IMR-90 (cell line): ENCODE results near the gene RPP25. TPM values are rescaled to one million over a fixed set of nuclear protein-coding genes. Genes with fewer than 3 reads are reported as not detected.

Experiments
- ATAC-seq: fragments of 200-7000 bp; cut with Tn5 transposase; 2 replicates; pipeline ENCODE4 v1.9.1; 2020; ENCODE audit warnings: low read depth, mild to moderate bottlenecking, moderate library complexity
- BruUV-seq: library from RNA; stranded (reverse); fragments of 400-500 nt; replicated peaks from 2 replicates; lab custom pipeline; 2021; lab: Mats Ljungman, UMichigan
- CTCF ChIA-PET: fragments of 300-600 bp; formaldehyde crosslinking; extraction: SDS; loops from one replicate; lab custom pipeline; 2021; ENCODE audit warnings: antibody characterized with exemption; lab: Yijun Ruan, JAX
- POLR2A ChIA-PET: fragments of 300-600 bp; sonication (Branson Sonifier 250); formaldehyde crosslinking; loops from one replicate; lab custom pipeline; 2022; ENCODE audit warnings: antibody characterized with exemption; ENCODE audit not compliant: unreplicated experiment; lab: Charles Lee
- DNase-seq: peaks from one replicate; pipeline ENCODE4 v3.0.0; 2013
- H2AFZ ChIP-seq: replicated peaks from 2 replicates; pipeline ENCODE3; 2013; ENCODE audit warnings: low read length, mild to moderate bottlenecking; ENCODE audit not compliant: poor library complexity
- H2AK5ac ChIP-seq: 2 replicates; pipeline ENCODE4 v1.6.1; 2013; ENCODE audit warnings: low read depth, low read length, inconsistent platforms
- H2AK9ac ChIP-seq: replicated peaks from 2 replicates; pipeline ENCODE3; 2013; ENCODE audit warnings: mild to moderate bottlenecking, low read depth, low read length, moderate library complexity; ENCODE audit not compliant: poor library complexity
- H2BK120ac ChIP-seq: 2 replicates; pipeline ENCODE4 v1.6.1; 2013; ENCODE audit warnings: low read depth, low read length, inconsistent platforms
- H2BK15ac ChIP-seq: 3 replicates; pipeline ENCODE4 v1.6.1; 2013; ENCODE audit warnings: low read depth, low read length, inconsistent platforms
- H2BK20ac ChIP-seq: 2 replicates; pipeline ENCODE4 v1.6.1; 2013; ENCODE audit warnings: low read depth, mild to moderate bottlenecking, inconsistent platforms, low read length, moderate library complexity
- H2BK5ac ChIP-seq: 2 replicates; pipeline ENCODE4 v1.6.1; 2013; ENCODE audit warnings: mild to moderate bottlenecking, low read depth, low read length, inconsistent platforms; ENCODE audit not compliant: poor library complexity, severe bottlenecking
- H3K14ac ChIP-seq: replicated peaks from 2 replicates; pipeline ENCODE4 v1.6.1; 2013; ENCODE audit warnings: low read depth, low read length, inconsistent platforms
- H3K18ac ChIP-seq: 2 replicates; pipeline ENCODE4 v1.6.1; 2013; ENCODE audit warnings: low read depth, low read length, control low read depth
- H3K23ac ChIP-seq: 2 replicates; pipeline ENCODE4 v1.6.1; 2013; ENCODE audit warnings: low read depth, low read length, inconsistent platforms
- H3K27ac ChIP-seq: 2 replicates; pipeline ENCODE4 v1.5.1; 2013; ENCODE audit warnings: mild to moderate bottlenecking, control low read depth, low read length; ENCODE audit not compliant: insufficient read depth
- H3K27me3 ChIP-seq: 2 replicates; pipeline ENCODE4 v1.6.1; 2013; ENCODE audit warnings: low read length; ENCODE audit not compliant: control insufficient read depth, insufficient read depth
- H3K36me3 ChIP-seq: 2 replicates; pipeline ENCODE4 v1.6.1; 2013; ENCODE audit warnings: low read length, mixed read lengths; ENCODE audit not compliant: control insufficient read depth, insufficient read depth
- H3K4ac ChIP-seq: 2 replicates; pipeline ENCODE4 v1.6.1; 2013; ENCODE audit warnings: low read depth, low read length, inconsistent platforms
- H3K4me1 ChIP-seq: 2 replicates; pipeline ENCODE4 v1.6.1; 2013; ENCODE audit warnings: low read length, mixed read lengths; ENCODE audit not compliant: control insufficient read depth, insufficient read depth
- H3K4me2 ChIP-seq: 2 replicates; pipeline ENCODE4 v1.6.1; 2013; ENCODE audit warnings: low read depth, mild to moderate bottlenecking, control low read depth, low read length, moderate library complexity
- H3K4me3 ChIP-seq: 2 replicates; pipeline ENCODE4 v1.5.1; 2013; ENCODE audit warnings: low read depth, mild to moderate bottlenecking, control low read depth, low read length, moderate library complexity; ENCODE audit not compliant: insufficient read depth
- H3K56ac ChIP-seq: 2 replicates; pipeline ENCODE4 v1.6.1; 2013; ENCODE audit warnings: low read length, inconsistent platforms; ENCODE audit not compliant: insufficient read depth; ENCODE audit errors: extremely low read depth
- H3K79me1 ChIP-seq, 2 experiments: 2 replicates each; pipeline ENCODE4 v1.6.1; 2013; ENCODE audit warnings: low read length in 2 of 2, inconsistent platforms in 1 of 2, low read depth in 1 of 2
- H3K9ac ChIP-seq: 2 replicates; pipeline ENCODE4 v1.6.1; 2013; ENCODE audit warnings: low read depth, low read length, control low read depth
- H3K9me1 ChIP-seq: 2 replicates; pipeline ENCODE4 v1.6.1; 2013; ENCODE audit warnings: low read length, inconsistent platforms; ENCODE audit not compliant: insufficient read depth
- H3K9me3 ChIP-seq: 2 replicates; pipeline ENCODE4 v1.6.1; 2013; ENCODE audit warnings: low read length; ENCODE audit not compliant: control insufficient read depth, insufficient read depth
- H4K20me1 ChIP-seq: 2 replicates; pipeline ENCODE4 v1.6.1; 2013; ENCODE audit warnings: low read length, inconsistent platforms; ENCODE audit not compliant: insufficient read depth
- H4K5ac ChIP-seq: 2 replicates; pipeline ENCODE4 v1.6.1; 2013; ENCODE audit warnings: mild to moderate bottlenecking, low read depth, low read length, control low read depth
- H4K8ac ChIP-seq, 2 experiments: 2 replicates each; pipeline ENCODE4 v1.6.1; 2013; ENCODE audit warnings: low read depth in 2 of 2, low read length in 2 of 2, control low read depth in 1 of 2, inconsistent platforms in 1 of 2
- H4K91ac ChIP-seq: 2 replicates; pipeline ENCODE4 v1.6.1; 2013; ENCODE audit warnings: low read depth, low read length, inconsistent platforms; ENCODE audit not compliant: insufficient read depth
- BHLHE40 ChIP-seq: fragments of 150-350 bp; IDR thresholded peaks from 2 replicates; pipeline ENCODE4 v1.6.1; 2016; ENCODE audit warnings: mild to moderate bottlenecking, low read depth, low read length
- CEBPB ChIP-seq: IDR thresholded peaks from 2 replicates; pipeline ENCODE4 v1.6.1; 2012; ENCODE audit warnings: low read depth, low read length, improper control_type of control experiment
- CHD1 ChIP-seq: IDR thresholded peaks from 2 replicates; pipeline ENCODE4 v1.6.1; 2012; ENCODE audit warnings: low read depth, low read length, improper control_type of control experiment
- FOS ChIP-seq: fragments of 150-350 bp; IDR thresholded peaks from 2 replicates; pipeline ENCODE4 v1.6.1; 2016; ENCODE audit warnings: low read depth, low read length
- MAFK ChIP-seq: IDR thresholded peaks from 2 replicates; pipeline ENCODE4 v1.6.1; 2012; ENCODE audit warnings: low read depth, low read length, improper control_type of control experiment
- MAZ ChIP-seq: IDR thresholded peaks from 2 replicates; pipeline ENCODE4 v1.6.1; 2012; ENCODE audit warnings: low read depth, mild to moderate bottlenecking, low read length, improper control_type of control experiment, moderate library complexity, borderline replicate concordance
- MXI1 ChIP-seq: IDR thresholded peaks from 2 replicates; pipeline ENCODE4 v1.6.1; 2012; ENCODE audit warnings: low read depth, mild to moderate bottlenecking, low read length, moderate library complexity, borderline replicate concordance
- NFE2L2 ChIP-seq: fragments of 150-350 bp; IDR thresholded peaks from 2 replicates; pipeline ENCODE4 v1.6.1; 2016; ENCODE audit warnings: low read depth, mild to moderate bottlenecking, low read length
- RAD21 ChIP-seq: IDR thresholded peaks from 2 replicates; pipeline ENCODE4 v1.6.1; 2012; ENCODE audit warnings: low read length, improper control_type of control experiment
- SMC3 ChIP-seq: fragments of 150-350 bp; IDR thresholded peaks from 2 replicates; pipeline ENCODE4 v1.6.1; 2016; ENCODE audit warnings: low read depth, mild to moderate bottlenecking, antibody characterized with exemption, low read length, moderate library complexity
- WGBS, 2 experiments: methylation state at CpG; one replicate each; pipeline versions ENCODE4 v1.1.5 to v1.1.7; 2013; ENCODE audit warnings: missing lambda C conversion rate in 2 of 2; ENCODE audit not compliant: insufficient read length in 1 of 2; ENCODE audit errors: extremely low coverage in 2 of 2; 5-methylcytosine and 5-hydroxymethylcytosine counted together
- dilution Hi-C: fragments of 300-500 bp; cut with HindIII; formaldehyde crosslinking; loops from one replicate; pipeline ENCODE4 v1.14.3; 2018; ENCODE audit warnings: low sequenced_read_pairs; ENCODE audit not compliant: unreplicated experiment
- in situ Hi-C: fragments of 300-500 bp; cut with MboI; formaldehyde crosslinking; loops from 3 replicates; pipeline ENCODE4 v1.14.3; 2019; ENCODE audit warnings: low sequenced_read_pairs, inconsistent platforms, mixed read lengths
- intact Hi-C: fragments of 100-400 bp; cut with micrococcal nuclease; formaldehyde crosslinking; loops from 2 replicates; pipeline ENCODE4 v1.10.0; 2022
- polyA plus RNA-seq, 3 experiments: library from polyadenylated mRNA; depleted of rRNA; stranded (reverse); fragments of >200 nt; gene quantifications; 2 replicates each; pipeline ENCODE4 v1.2.3, GENCODE V29; 2012; ENCODE audit warnings: low replicate concordance in 1 of 3
- total RNA-seq: library from RNA; depleted of rRNA; stranded (reverse); fragments of >200 nt; gene quantifications from 2 replicates; pipeline ENCODE4 v1.2.3, GENCODE V29; 2012
- TF ChIP-seq, protein P1 (sequence below): conservative IDR thresholded peaks from 2 replicates; pipeline ENCODE4 v1.5.1; 2012; ENCODE audit warnings: mild to moderate bottlenecking, low read depth, low read length, improper control_type of control experiment
- TF ChIP-seq, protein P2 (sequence below): fragments of 150-350 bp; IDR thresholded peaks from 2 replicates; pipeline ENCODE4 v1.6.1; 2017; ENCODE audit warnings: mild to moderate bottlenecking, antibody characterized with exemption, low read length, low read depth
- TF ChIP-seq, protein P3 (sequence below): fragments of 150-350 bp; IDR thresholded peaks from 2 replicates; pipeline ENCODE4 v1.6.1; 2016; ENCODE audit warnings: low read depth, mild to moderate bottlenecking, low read length, moderate library complexity, borderline replicate concordance

RPP25 gene
- total and polyA plus RNA-seq, 2 of the 4 experiments (the other 2 are of a cell fraction), result 0.18 to 0.38 TPM

DNA sequence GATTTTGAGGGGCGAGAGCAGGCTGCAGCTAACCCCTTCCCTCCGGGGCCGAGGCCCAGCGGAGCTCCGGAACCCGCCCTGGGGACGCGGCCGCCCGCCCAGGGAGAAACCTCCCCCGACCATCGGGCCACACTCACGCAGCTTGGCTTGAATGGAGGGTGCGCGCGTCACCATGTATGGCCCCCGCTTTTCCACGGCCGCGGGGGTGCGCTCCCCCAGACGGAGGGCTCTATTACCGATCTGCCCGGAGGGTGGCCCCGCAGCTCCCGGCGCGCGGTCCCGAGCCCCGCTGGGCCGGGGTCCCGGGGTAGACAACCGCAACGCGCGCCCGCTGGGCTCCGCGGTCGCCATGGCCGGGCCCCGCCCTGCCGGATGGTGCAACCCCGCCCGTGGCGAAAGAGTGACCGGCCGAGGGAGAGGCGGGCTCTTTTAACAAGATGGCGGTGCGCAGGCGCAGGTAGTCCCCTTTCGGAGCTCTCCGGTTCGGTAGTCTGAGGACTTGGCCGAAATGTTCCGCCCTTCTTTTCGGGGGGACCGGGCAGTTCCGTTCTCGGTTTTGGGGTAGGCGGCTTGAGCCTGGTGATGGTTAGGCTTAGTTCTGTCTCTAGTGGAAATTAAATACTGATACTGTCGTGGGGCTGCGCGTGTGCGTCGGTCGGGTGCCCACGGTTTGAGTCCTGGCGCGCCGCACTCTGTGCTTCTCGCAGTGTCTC is 50.0 kb downstream of the RPP25 start, which contains the start of gene FAM219B:
TSS of gene FAM219B (minus strand) at position 402 of the 713 bp plus-strand sequence. CDS start at position 351, 51 bp downstream.
- DNase-seq, result peak; percentile 83
- peak within 1 kb of the TSS; percentile 100 for H3K14ac ChIP-seq
- peak within 1 kb of the TSS; percentile 92 for H3K18ac ChIP-seq
- peak; percentile 93 for ATAC-seq
- H4K5ac ChIP-seq, result peak within 1 kb of the TSS; percentile 99
- H3K79me1 ChIP-seq, result peaks cover 23 to 52% of the 10 kb centered on the region in 2 experiments
- peak within 1 kb of the TSS; percentile 55; the same call in 1 of the 3 replicates for H2BK15ac ChIP-seq
- ChIA-PET POLR2A (interaction anchor here (0.6 kb wide), 2 partner anchors 10 to 55 kb away, joined by 3 to 4 read pairs; no protein-coding TSS in a partner anchor), CTCF (interaction anchor here (0.6 kb wide), 1 partner anchor 104 kb away, joined by 4 read pairs; no protein-coding TSS in a partner anchor)
- H3K4me1 ChIP-seq, result peaks cover 11% of the 10 kb centered on the region
- peak within 1 kb of the TSS; percentile 95 for H3K23ac ChIP-seq
- H3K4me3 ChIP-seq, result peak within 1 kb of the TSS; percentile 89
- peak within 1 kb of the TSS; percentile 97 for H2AFZ ChIP-seq
- no peaks in the 10 kb centered on the region for H3K27me3 ChIP-seq
- H3K27ac ChIP-seq, result peak within 1 kb of the TSS; percentile 90
- H2AK5ac ChIP-seq, result peak within 1 kb of the TSS; percentile 80; the same call in 1 of the 2 replicates
- peak within 1 kb of the TSS; percentile 77 for H2BK5ac ChIP-seq
- peaks cover 21% of the 10 kb centered on the region for H3K36me3 ChIP-seq
- H3K4me2 ChIP-seq, result peak within 1 kb of the TSS; percentile 85
- H3K9me1 ChIP-seq, result peaks cover 4% of the 10 kb centered on the region
- peak within 1 kb of the TSS; percentile 86 for H2AK9ac ChIP-seq
- H3K9me3 ChIP-seq, result no peaks in the 10 kb centered on the region
- intact Hi-C loops (loop anchor here (5.0 kb wide), 1 partner anchor 64 kb away; the partner anchor contains the start of gene ULK3), dilution Hi-C loops (no loop called here), in situ Hi-C loops (no loop called here)
- BruUV-seq, result no TSS peak
- H3K9ac ChIP-seq, result peak within 1 kb of the TSS; percentile 97
- H3K56ac ChIP-seq, result peak within 1 kb of the TSS; percentile 89
- peaks cover 10% of the 10 kb centered on the region for H4K20me1 ChIP-seq
- H3K4ac ChIP-seq, result peak within 1 kb of the TSS; percentile 100
- peak within 1 kb of the TSS; percentile 95 for H4K91ac ChIP-seq
- peak within 1 kb of the TSS; percentile 85 for H2BK120ac ChIP-seq
- H4K8ac ChIP-seq, result peak within 1 kb of the TSS; percentile 96 to 100
- 4% methylated on average over 26 of the region's 74 CpGs; no CpG with 5 or more reads in 1 of the 2 experiments for WGBS, 2 experiments
- H2BK20ac ChIP-seq, result 0 out of 2 replicates have a peak within 1 kb of the TSS, but pooled peaks have one; percentile 67
- TF ChIP-seq BHLHE40 (no peak), MAZ (peak; percentile 91; the same call in 1 of the 2 replicates), RAD21 (no peak), FOS (no peak), CHD1 (no peak), SMC3 (no peak), MAFK (no peak), CEBPB (peak; percentile 97), MXI1 (no peak), NFE2L2 (no peak)
- TF ChIP-seq, protein P1, sequence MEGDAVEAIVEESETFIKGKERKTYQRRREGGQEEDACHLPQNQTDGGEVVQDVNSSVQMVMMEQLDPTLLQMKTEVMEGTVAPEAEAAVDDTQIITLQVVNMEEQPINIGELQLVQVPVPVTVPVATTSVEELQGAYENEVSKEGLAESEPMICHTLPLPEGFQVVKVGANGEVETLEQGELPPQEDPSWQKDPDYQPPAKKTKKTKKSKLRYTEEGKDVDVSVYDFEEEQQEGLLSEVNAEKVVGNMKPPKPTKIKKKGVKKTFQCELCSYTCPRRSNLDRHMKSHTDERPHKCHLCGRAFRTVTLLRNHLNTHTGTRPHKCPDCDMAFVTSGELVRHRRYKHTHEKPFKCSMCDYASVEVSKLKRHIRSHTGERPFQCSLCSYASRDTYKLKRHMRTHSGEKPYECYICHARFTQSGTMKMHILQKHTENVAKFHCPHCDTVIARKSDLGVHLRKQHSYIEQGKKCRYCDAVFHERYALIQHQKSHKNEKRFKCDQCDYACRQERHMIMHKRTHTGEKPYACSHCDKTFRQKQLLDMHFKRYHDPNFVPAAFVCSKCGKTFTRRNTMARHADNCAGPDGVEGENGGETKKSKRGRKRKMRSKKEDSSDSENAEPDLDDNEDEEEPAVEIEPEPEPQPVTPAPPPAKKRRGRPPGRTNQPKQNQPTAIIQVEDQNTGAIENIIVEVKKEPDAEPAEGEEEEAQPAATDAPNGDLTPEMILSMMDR, result no peak
- TF ChIP-seq, protein P2, sequence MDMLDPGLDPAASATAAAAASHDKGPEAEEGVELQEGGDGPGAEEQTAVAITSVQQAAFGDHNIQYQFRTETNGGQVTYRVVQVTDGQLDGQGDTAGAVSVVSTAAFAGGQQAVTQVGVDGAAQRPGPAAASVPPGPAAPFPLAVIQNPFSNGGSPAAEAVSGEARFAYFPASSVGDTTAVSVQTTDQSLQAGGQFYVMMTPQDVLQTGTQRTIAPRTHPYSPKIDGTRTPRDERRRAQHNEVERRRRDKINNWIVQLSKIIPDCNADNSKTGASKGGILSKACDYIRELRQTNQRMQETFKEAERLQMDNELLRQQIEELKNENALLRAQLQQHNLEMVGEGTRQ, result no peak
- TF ChIP-seq, protein P3, sequence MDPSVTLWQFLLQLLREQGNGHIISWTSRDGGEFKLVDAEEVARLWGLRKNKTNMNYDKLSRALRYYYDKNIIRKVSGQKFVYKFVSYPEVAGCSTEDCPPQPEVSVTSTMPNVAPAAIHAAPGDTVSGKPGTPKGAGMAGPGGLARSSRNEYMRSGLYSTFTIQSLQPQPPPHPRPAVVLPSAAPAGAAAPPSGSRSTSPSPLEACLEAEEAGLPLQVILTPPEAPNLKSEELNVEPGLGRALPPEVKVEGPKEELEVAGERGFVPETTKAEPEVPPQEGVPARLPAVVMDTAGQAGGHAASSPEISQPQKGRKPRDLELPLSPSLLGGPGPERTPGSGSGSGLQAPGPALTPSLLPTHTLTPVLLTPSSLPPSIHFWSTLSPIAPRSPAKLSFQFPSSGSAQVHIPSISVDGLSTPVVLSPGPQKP, result no peak
